Activated naive CD8-positive, alpha-beta T cell treated with anti-CD3 and anti-CD28 coated beads, Interleukin-2, amount 50 U/mL, for 16 hours (primary cell): ENCODE measurements around the gene MOV10L1.
"Not testable (repeated sequence)": the region's sequence is repeated elsewhere in the genome, so short reads cannot be mapped to it uniquely, and the experiment has no call there.

Experiments used
- DNase-seq: peaks from one replicate; pipeline ENCODE4 v3.0.0-alpha.2; 2020; ENCODE audit warnings: low read depth, low spot score

The MOV10L1 gene

DNA sequence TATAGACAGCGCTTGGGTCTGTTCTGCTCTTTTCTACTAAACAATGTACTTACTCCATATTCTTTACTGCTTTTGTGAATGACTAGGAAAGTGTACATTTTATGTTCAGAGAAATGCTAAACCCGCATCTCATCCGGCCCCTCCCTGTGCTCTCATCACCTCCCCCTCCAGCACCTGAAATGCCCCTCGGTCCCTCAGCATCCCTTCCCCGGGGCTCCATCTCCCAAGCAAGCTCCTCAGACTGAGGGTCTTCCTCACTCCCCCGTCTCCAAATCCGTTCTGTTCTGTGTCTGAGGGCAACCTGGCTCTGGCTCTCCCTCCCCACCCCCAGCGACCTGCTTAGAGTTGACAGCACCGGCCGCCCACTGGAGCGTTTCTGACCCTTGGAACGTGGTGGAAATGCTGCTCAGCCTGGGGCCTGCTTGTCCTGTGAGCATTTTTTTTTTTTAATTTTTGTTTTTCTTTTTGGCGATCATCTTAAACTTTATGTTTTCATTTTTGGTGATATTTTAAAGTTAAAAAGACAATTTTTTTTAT is 112.4 kb downstream of the MOV10L1 start:
- no peak for DNase-seq

DNA sequence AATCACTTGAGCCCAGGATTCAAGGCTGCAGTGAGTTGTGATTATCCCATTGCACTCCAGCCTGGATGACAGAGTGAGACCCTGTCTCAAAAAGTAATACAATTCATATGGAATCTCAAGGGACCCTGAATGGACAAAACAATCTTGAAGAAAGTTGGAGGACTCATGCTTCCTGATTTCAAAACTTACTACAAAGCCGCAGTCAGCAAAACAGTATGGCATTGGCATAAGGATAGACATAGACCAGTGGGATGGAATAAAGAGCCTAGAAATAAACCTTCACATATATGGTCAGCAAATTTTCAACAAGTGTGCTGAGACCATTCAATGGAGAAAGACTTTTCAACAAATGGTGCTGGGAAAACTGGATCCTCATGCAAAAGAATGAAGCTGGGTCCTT is 113.5 kb downstream of the MOV10L1 start:
- DNase-seq, result no peak

DNA sequence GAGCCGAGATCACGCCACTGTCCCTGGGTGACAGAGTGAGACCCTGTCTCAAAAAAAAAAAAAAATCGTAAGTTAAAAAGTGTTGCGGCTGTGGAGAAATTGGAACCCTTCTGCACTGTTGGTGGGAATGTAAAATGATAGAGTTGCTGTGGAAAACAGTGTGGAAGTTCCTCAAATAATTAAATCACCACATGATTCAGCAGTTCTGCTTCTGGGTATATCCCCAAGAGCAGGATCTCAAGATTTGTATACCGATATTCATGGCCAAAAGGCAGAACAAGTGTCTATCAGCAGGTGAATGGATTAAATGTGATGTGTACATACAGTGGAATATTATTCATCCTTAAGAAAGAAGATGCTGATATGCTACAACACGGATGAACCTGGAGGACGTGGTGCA is 114.8 kb downstream of the MOV10L1 start:
- DNase-seq, result no peak

DNA sequence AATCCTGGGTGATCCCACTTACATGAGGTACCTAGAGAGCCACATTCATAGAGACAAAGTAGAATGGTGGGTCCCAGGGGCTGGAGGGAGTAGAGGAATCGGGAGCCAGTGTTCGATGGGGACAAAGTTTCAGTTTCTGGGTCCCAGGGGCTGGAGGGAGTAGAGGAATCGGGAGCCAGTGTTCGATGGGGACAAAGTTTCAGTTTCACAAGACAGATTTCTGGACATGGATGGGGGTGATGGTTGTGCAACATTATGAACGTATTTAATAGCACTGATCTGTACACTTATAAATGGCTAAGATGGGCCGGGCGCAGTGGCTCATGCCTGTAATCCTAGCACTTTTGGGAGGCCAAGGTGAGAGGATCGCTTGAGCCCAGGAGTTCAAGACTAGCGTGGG is 115.2 kb downstream of the MOV10L1 start:
- not testable (repeated sequence) for DNase-seq

DNA sequence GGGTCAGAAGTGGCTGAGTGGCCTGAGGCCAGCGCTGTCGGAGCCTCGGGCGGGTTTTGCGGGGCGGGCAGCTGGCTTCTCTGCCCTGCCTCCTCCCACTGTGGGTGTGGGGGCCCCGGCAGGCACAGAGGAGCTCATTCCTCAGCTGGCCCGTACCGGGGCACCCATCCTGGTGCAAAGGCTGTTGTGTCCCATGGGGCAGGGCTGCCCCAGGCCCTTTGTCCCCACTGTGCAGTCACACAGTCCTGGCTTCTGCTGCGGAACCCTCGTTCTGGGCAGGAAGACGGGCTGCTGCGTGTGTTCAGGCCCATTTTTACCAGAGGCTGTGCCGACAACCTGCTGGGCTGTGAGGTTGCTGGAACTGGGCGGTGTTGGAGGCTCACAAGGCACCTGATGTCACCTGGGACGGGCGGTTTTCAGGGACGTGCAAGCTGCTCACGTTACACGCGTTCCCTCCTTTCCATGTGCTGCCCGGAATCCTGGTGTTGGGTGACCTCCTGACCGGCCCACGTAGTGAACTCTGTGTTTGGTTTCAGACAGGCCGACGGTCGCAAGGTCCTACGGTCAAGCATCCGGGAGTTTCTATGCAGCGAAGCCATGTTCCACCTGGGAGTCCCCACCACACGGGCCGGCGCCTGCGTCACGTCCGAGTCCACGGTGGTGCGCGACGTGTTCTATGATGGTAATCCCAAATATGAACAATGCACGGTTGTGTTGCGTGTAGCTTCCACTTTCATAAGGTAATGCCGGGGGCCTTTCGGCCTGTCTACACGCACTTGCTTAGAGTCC is 116.2 kb downstream of the MOV10L1 start:
- DNase-seq, result no peak

DNA sequence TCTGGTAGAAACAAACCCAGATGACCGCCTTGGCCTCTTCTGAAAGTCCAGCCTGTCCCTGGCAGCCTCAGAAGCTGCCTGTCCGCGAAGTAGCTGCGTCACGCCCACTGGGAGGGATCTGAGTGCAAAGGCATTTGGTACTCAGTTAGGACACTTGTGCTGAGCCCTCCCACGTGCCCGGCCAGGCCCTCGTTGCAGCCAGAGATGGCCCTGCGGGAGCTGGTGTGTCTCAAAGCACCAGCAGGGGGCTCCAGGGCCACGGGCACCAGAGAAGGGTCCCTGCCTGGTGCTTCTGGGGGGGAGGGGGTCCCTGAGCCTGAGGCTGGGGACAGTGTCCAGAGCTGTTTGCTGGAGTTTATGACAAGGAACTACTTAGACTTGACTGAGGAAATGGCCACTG is 116.8 kb downstream of the MOV10L1 start:
- DNase-seq, result no peak

DNA sequence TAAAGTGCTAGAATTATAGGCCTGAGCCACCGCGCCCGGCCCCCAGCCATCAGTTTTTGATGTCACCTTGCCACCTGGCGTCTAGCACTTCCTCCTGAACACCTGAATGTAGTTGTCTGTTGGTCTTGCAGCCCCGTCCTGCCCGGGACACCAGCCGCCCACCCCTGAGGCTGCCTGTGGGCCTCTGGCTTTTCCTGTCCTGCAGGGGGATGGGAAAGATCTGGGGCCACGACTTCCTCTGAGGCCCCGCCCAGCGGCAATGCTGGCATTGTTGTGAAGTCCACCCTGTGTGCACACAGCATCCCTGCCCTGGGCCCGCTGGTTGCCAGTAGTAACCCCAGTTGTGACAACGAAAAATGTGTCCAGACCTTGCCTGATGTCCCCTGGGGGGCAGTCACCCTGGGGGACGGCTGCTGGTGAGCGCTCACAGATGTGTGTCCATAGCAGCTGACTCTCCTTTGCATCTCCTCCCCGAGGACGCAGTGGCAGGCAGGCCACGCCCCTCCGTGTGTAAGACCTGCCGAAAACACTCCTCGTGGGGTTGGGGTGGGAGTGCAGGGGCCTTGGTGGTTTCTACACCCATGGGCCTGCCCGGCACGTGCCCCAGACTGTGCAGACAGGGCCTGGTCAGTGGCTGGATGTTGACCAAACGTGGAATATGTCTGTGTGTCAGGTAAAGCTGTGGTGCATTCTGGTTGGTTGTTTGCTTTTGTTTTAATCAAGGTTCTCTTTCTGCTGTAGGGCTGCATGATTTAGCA is 117.8 kb downstream of the MOV10L1 start:
- no peak for DNase-seq

DNA sequence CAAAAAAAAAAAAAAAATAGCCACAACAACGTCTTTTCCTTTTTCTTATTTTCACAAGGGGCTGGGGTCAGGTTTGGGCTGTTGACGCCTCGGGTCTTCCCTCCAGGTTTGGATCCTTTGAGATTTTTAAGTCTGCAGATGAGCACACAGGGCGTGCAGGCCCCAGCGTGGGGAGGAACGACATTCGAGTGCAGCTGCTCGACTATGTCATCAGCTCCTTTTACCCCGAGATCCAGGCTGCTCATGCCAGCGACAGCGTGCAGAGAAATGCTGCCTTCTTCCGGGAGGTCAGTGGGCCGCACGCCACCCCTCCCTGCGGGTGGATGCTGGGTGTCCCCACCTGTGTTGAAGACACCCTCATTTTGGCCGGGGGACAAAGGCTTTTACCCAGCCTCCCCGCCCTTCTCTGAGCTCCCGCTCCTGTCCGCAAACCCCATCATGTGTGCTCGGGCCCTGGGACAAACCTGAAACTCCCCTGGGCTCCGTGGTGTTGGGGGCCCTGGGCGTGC is 118.7 kb downstream of the MOV10L1 start:
- no peak for DNase-seq

DNA sequence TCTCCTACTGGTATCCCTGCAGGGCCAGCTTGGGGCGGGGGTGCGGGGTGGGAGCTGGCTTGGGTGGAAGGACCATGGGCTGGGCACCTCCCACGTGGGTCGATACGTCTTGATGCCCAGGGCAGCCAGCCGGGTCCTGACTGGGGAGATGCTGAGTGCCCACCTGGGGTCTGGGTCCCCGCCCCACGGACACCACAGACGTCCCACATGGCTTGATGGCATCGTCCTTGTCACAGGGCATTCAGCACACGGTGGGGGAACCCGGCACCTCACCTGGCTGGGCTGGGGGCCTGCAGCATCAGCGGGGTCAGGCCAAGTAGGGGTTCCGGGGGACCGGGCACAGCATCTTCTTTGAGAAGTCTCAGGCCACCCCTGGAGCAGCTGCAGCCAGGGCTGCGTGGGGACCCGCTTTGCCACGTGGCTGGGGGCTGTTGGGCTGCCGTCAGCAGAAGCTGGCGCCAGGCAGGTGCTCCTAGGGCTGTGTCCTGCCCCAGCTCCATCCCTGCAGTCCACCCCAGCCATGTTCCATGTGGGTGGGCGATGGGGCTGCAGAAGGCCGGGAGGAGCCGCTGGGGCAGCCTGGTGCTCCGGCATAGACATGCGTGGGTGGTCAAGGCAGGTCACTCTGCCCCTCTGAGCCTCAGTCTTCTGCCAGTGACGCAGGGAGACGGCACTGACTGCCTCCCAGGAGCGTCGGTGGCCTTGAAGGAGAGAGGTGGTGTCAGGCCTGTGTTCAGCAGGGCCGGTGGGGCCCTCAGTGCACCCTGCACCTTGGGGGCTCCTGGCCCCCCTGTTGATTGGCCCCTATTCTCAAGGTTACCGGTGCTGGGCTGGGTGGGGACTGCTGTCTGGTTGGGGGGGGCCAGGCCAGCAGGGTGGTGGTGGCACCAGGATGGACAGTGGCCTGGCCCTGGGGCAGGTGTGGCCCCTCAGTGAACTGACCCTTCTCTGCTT is 119.4 kb downstream of the MOV10L1 start:
- DNase-seq, result no peak

DNA sequence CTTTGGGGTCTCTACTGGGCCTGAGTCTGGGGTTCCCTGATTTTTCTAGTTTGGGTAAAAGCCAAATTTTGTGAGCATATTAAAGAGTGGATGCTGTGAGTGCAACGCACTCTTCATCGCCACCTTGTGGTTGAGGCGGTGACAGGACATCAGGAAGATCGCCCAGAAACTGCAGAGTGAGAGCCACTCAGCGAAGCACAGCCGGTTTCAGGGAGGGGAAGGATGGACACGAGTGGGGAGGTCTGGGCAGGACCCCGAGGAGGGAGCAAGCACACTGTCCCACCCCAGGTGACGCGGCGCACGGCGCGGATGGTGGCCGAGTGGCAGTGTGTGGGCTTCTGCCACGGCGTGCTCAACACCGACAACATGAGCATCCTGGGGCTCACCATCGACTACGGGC is 120.1 kb downstream of the MOV10L1 start:
- DNase-seq, result peak; percentile 27

DNA sequence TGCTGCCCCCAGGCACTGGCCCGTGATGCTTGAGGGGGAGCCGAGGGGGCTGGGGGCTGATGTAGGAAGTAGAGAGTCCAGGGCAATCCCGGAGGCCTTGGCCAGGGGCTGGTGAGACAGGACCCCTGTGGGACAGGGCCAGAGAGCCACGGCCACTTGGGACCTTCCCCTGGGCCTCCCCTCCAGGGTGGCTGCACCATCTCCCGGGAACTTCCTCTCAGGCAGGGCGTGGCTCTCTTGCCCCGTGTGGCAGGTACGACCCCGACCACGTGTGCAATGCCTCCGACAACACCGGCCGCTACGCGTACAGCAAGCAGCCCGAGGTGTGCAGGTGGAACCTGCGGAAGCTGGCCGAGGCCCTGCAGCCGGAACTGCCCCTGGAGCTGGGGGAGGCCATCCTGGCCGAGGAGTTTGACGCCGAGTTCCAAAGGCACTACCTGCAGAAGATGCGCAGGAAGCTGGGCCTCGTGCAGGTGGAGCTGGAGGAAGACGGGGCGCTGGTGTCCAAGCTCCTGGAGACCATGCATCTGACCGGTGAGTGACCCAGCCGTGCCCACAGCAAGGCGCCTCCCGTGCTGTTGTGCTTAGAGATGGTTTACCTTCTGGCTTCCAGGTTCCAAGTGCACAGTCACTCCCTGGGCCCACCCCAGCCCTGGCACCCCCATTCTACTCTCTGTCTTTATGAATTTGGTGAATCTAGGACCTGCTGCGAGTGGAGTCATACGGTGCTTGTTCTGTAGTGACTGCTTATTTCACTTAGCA is 120.8 kb downstream of the MOV10L1 start:
- no peak for DNase-seq

DNA sequence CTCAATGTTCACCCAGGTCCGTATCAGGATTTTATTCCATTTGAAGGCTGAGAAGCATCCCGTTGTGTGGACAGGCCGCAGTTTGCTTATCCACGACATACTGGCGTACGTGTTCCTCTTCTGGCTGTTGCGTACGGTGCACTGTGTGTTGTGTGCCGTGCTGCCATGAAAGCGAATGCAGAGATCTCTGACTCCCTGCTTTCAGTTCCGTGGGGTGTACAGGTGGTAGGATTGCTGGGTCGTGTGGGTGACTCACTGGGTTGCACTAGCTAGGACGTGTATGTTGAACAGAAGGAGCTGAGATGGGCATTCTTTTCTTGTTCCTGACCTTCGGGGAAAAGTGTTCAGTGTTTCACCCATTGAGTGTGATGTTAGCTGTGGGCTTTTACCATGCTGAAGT is 121.3 kb downstream of the MOV10L1 start:
- no peak for DNase-seq
